H54 (cell line): ENCODE results near the gene FES.
"Not testable (repeated sequence)": the region's sequence is repeated elsewhere in the genome, so short reads cannot be mapped to it uniquely, and the experiment has no call there.

Experiments used
- DNase-seq: peaks from one replicate; pipeline ENCODE4 v3.0.0; 2011; ENCODE audit warnings: low spot score, mixed read lengths; ENCODE audit not compliant: insufficient read length
- FAIRE-seq: peaks from 3 replicates; lab custom pipeline; 2011; peaks lifted over from hg19 to GRCh38; lab: Jason Lieb, UNC
- POLR2A ChIP-seq: IDR thresholded peaks from 2 replicates; pipeline ENCODE4 v1.6.1; 2011; ENCODE audit warnings: low read depth, mild to moderate bottlenecking, low read length

FES gene

DNA sequence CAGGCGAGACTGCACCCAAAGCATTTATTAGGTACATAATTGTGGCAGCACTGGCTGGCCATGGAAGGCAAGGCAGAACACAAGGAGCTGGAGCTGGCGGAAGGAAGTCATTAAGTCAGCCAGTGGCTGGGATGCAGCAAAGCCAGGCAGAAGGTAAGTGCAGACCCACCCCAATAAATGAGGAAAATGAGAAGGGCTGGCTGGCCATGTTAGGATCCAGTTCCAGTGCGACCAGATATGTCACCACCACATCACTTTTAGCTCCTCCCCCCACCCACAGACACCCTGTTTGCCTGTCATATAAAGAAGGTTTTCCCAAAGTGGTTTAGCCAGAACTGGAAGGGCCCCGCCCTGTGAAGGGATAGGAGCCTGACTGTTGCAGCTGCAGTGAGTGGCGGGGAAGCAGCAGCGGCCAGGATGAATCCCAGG, 16.0 kb upstream of the FES start, which contains the start of gene FURIN:
Gene FURIN, plus strand, starts transcription at position 328 of the 429 bp plus-strand sequence. CDS start 7,153 bp downstream, outside the sequence.
- no peak for TF ChIP-seq POLR2A
- no peak for FAIRE-seq
- DNase-seq, result no peak

DNA sequence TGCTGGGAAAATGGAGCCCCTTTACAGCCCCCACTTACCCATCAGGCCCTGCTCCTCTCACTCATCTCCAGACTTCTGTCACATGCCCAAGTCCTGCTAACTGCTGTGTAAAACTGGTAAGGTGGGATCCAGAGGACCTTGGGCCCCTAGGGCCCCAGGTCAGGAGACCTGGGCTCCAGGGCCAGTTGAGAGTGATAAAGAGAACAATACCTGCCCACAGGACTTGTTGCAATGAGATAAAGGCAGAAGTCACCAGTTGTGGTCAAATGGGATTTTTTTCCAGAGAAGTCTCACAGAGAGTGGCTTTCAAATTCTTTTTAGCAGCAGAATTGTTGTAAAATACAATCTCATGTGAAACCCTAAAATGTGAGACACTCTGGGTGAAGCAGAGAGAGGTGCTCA, 15.2 kb upstream of the FES start:
- FAIRE-seq (no peak), DNase-seq (no peak)
- TF ChIP-seq POLR2A, result no peak

DNA sequence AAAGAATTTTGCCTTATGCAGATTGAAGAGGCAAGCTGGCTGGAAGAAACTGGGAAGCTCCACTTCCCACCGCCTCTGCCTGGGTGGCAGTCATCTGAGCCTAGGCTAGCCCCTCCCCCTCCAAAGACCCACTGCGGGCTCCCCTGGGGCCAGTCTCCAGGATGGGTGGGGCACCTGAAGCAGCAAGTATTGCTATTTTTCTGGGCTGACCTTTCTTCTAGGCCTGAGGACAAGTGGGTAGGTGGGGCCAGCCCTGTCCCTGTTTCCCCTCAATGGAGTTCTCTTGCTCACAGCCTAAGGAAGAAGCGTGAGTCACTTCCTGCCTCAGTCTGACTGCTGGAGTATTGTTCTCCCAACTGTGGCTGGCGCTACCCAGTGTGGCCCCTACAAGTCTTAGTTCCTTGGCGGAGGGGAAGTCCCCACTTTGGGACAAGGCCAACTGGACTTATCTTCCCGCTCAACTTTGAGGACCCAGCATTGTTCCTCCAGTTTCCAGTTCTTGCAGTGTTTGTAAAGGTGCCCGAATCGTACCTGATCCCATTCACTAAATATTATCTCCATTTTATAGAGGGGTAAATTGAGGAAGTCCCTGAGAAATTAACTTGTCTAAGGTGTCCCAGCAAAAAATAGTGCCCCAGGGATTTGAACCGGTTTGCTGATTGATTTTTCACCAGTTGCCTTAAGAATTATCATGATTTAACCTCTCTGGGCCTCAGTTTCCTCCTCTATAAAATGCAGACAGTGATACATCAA, 14.5 kb upstream of the FES start:
- FAIRE-seq, result peak; percentile 6
- TF ChIP-seq POLR2A, result no peak
- peak; percentile 50 for DNase-seq

DNA sequence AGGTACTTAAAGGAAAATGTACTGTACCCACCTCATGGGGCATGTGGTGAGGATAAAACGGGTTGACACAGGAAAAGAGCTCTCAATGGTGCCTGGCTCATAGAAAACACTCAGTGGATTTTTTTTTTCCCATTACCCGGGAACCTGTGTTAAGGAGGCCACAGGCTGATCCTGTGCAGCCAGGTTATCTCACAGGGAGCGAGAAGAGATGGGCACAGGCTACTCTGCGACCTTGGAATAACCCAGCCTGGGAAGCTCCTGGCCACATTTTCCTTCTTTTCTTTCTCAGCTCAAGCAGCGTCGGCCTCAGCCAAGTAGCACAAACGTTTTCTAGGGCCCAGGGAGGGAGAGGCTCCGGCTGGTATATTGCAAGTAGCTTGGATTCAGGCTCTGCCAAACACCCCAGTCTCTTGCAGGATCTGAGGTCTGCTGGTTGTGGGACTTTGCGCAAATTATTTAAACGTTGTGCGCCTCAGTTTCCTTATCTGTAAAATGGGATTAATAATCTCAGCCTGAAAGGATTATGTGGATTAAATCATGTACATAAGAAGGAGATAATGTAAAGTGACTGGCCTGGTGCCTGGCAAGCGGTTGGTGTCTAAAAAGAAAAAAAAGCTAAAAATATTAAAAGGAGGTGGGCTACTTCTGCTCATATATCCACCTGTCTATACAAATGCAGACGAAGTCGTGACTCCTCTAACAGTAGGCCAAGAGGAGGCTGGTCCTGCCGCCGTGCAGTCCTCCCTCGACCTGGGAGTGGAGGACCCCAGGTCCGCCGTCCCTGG, 13.8 kb upstream of the FES start:
- DNase-seq (no peak), FAIRE-seq (no peak)
- no peak for TF ChIP-seq POLR2A

DNA sequence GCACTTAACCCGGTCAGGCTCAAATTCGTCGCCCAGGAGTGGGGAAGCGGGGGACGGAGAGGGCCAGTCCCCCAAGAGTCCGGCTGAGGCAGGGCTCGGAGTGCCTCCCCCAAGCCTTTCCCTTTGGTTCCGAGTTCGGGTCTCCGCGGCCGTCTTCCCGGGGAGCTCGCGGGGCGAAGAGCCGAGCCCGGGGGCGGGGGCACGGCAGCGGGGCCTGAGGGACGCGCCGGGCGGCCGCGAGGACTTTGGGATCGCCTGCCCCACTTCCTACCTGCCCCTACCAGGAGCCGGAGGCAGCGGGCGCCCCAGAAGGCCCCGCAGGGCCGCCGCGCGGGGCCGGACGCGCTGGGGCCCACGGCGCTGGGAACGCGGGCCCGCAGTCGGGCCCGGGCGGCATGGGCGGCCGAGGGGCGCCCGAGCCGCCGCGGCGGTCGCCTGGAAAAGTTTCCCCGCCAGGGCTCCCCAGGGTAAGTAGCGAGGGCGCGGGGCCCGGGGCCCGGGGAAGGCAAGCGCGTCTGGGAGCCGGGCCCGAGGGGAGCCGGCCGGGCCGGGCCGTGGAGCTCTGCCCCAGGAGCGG, 13.1 kb upstream of the FES start:
- DNase-seq (no peak), FAIRE-seq (no peak)
- TF ChIP-seq POLR2A, result no peak

DNA sequence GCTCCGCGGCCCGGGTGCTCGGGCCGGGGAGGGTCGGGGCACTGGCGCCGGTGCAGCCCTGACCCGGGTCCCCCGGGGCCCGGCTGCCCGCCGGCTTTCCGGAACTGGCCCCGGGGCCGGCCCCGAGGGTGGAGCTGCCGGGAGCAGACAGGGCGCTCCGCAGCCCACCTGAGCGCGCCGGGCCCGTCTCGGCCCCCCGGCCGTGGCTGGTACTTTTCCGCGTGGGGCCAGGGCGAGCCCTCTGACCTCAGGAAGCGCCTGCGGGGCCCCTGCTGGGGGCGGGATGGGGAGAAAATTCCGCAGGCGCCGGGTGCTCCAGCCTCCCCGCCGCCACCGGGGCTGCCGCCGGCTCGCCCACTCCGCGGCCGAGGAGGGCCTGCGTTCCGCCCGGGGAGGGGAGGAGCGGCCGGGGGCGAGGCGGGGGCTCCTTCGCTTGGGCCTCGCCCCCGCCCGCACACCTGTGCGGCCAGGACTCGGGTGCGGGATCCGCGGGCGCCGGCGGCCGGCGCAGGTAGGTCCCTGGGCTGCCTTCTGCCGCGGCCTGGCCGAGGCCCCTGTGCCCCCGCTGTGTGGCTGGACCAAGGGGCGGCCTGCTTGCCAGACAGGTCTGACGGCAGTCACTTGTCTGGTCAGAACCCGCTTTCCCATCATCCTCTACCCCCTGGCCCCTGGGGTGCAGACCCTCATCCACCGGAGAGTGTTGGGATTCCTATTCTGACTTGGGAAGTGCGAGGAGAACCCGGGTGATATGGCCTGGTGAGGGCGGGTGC, 12.4 kb upstream of the FES start:
- FAIRE-seq, result no peak
- no peak for DNase-seq
- TF ChIP-seq POLR2A, result no peak

DNA sequence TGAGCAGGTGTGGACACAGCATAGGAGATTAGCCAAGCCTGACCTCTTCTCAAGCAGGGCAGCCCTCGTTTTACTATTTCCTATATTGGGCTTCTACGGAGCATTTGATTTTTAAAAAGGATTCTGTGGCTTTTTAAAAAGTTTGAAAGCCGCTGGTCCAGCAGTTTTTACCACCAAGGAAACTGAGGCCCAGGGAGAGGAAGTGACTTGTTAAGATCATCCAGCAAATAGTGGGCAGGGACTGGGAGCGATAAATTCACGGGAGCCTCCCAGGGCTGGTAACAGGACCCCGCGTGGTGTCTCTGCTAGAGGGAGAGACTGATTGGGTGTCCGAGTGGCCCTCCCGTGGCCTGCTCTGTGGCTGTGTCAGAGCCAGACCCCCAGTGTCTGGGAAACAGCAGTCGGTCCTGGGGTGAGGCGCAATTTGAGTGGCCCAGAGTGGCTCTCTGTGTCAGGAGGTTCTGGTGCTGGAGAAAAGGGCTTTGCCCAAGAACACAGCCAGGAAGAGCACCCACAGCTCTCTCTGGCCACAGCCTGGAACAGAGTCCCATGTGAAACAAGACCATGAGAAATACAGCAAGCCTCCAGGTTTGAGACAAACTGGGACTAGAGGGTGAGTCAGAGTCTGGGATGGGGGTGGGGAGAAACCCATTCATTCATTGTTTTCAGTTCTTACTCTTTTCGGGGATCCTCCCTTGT, 11.7 kb upstream of the FES start:
- FAIRE-seq (no peak), DNase-seq (peak; percentile 79)
- peak; percentile 31; the same call in 1 of the 2 replicates for TF ChIP-seq POLR2A

DNA sequence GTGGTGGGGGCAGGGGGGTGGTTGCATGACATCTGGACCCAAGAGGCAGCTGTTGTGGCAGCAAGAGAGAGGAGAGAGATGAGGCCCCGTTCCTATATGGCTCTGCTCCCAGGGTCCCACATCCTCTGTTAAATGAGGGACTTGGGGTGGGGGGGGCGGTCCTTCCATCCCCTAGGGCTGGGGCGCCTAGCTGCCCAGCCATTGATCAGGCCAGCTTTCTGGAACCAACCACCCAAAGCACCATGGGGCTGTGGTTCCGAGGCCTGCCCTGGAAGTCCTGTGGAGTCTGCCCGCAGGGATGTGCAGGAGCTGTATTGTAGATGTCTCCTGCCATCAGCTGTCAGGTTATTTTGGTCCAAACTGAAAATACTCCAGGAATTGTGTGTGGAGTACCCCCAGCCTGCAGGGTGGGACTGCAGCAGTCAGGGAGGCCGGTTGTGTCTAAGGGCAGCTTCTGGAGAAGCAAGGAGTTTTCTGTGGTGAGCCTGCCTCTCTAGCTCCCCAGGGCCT, 10.8 kb upstream of the FES start:
- DNase-seq, result no peak
- no peak for TF ChIP-seq POLR2A
- no peak for FAIRE-seq

DNA sequence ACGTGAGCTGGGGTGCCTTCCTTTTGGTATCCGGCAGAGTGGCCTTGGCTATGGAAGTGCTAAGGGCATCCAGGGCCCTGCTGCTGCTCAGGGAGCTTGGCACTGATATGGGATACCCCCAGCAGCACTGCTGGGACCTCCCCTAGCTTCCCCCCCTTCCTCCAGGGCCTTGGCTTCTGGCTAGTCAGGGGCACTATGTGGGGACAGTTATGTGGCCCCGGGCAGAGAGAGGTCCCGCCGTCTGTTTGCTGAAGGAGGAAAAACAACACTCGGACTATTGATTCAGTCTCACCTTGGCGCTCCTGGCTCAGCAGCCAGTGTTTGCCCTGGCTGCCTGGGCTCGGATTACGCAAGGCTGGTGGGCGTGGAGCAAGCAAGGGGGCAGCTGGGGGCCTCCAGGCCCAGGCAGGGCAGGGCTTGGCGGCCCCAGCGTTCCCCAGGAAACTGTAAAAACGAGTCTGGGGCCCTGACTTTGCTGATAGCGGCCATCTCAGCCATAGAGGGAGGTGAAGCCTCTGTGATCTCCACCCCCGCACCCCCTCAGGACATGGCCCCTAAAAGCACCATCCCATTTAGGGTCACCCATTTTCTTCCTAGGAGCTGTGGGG, 10.2 kb upstream of the FES start:
- FAIRE-seq, result no peak
- DNase-seq, result no peak
- TF ChIP-seq POLR2A, result no peak

DNA sequence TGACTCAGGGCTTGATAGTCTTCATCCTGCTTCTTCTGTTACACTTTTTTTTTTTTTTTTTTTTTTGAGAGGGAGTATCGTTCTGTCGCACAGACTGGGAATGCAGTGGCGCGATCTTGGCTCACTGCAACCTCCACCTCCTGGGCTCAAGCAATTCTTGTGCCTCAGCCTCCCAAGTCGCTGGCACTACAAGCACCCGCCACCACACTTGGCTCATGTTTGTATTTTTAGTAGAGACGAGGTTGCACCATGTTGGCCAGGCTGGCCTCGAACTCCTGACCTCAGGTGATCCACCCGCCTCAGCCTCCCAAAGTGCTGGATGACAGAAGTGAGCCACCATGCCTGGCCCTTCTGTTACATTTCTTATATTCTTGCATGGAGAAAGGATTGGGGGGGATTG, 9.3 kb upstream of the FES start:
- FAIRE-seq, DNase-seq: not testable (repeated sequence)

DNA sequence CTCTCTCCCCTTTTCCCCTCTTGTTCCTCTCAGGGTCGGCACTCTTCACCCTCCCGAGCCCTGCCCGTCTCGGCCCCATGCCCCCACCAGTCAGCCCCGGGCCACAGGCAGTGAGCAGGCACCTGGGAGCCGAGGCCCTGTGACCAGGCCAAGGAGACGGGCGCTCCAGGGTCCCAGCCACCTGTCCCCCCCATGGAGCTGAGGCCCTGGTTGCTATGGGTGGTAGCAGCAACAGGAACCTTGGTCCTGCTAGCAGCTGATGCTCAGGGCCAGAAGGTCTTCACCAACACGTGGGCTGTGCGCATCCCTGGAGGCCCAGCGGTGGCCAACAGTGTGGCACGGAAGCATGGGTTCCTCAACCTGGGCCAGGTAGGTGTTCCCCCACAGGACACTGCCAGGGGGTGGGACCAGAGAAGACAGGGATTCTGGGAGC, 8.7 kb upstream of the FES start:
- FAIRE-seq (no peak), DNase-seq (no peak)
- no peak for TF ChIP-seq POLR2A

DNA sequence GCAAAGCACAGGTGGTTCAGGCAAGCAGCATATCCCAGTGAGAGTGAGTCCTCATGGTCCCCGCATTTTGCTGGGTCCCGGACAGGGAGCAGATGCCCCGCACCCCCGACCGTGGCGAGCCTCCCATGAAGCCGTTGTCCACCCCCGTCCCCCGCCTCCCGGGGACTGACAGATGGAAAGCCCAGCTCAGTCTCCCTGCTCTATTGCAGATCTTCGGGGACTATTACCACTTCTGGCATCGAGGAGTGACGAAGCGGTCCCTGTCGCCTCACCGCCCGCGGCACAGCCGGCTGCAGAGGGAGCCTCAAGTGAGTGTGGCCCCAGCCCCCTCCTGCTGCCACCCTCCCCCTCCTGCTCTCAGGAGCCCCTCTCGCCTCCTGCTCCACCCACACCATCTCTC, 8.3 kb upstream of the FES start:
- DNase-seq, result no peak
- no peak for TF ChIP-seq POLR2A
- no peak for FAIRE-seq

DNA sequence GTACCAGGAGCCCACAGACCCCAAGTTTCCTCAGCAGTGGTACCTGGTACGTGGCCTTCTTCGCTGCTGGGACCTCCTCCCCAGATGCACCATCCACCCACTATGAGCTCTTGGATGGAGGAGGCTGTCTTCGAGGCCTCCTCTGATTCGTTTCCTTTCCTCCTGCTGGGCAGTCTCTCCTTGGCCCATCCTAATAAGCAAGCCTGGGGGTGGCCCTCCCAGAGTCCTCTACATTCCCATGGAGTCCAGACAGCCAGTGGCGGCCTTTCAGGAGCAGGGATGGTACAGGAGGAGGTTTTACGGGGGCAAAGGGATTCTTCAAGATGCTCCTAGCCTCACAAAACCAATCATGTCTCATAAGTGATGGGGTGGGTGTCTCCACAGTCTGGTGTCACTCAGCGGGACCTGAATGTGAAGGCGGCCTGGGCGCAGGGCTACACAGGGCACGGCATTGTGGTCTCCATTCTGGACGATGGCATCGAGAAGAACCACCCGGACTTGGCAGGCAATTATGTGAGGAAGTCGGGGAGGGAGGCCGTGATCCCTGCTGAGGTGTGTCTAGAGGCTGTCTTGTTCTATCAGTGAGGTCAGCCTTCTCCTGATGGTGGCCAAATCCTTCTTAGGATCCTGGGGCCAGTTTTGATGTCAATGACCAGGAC, 7.7 kb upstream of the FES start:
- FAIRE-seq, result no peak
- DNase-seq, result no peak
- TF ChIP-seq POLR2A, result no peak
